ENCODE measurements around the gene STX17. TPM values are rescaled to one million over a fixed set of nuclear protein-coding genes. Genes with fewer than 3 reads are reported as not detected.

The STX17 gene
- total RNA-seq, 1 experiment from 2014 or later = 24.6 TPM

GRCh38 chr9:99868845-99869244 lies 37.6 kb upstream of the STX17 start:
- Histone ChIP-seq H3K79me2 (ENCODE audit: insufficient read depth, low read length) (no peaks in the 10 kb centered on the region), H3K36me3 (ENCODE audit: control insufficient read depth in 1 of 2, insufficient read depth in 2 of 2, low read length in 2 of 2) (no peaks in the 10 kb centered on the region), H3K9me2 (ENCODE audit: insufficient read depth) (no peaks in the 10 kb centered on the region), H3K27me3 (ENCODE audit: insufficient read depth, low read length) (no peaks in the 10 kb centered on the region), H3K9ac (ENCODE audit: low read length) (no peak overlapping the region), H2AFZ (ENCODE audit: low read depth, low read length, poor library complexity, severe bottlenecking) (no peak overlapping the region), H3K27ac (ENCODE audit: low read depth, low read length) (no peak overlapping the region), H3K4me3 (replicated peaks in 1 of 2; ENCODE audit: low read depth in 1 of 2, low read length in 2 of 2) (no peak overlapping the region), H3K4me1 (ENCODE audit: control insufficient read depth in 1 of 2, insufficient read depth in 2 of 2, low read length in 2 of 2) (peaks cover 0 to 7% of the 10 kb centered on the region in 2 experiments; a peak in 2 of 4 replicates), H3K9me3 (ENCODE audit: control insufficient read depth in 1 of 2, insufficient read depth in 1 of 2, low read depth in 1 of 2, low read length in 2 of 2) (no peaks in the 10 kb centered on the region), H3K4me2 (ENCODE audit: low read length) (no peak overlapping the region), H4K20me1 (ENCODE audit: insufficient read depth) (no peaks in the 10 kb centered on the region)
- ChIA-PET RAD21 (ENCODE audit: low non-redundant PET in 1 of 2, low total read pairs in 2 of 2, uncharacterized antibody in 2 of 2, unreplicated experiment in 2 of 2) (no interaction called here), POLR2A (no interaction called here), CTCF (no interaction called here)
- ATAC-seq (no peak), DNase-seq (ENCODE audit: low read depth, low spot score) (no peak)
- BruUV-seq (replicated peaks) = no TSS peak
- no peak for TF ChIP-seq JUND (IDR thresholded peaks at IDR 0.05)
- intact Hi-C loops (cut with micrococcal nuclease) = no loop called here

DNA sequence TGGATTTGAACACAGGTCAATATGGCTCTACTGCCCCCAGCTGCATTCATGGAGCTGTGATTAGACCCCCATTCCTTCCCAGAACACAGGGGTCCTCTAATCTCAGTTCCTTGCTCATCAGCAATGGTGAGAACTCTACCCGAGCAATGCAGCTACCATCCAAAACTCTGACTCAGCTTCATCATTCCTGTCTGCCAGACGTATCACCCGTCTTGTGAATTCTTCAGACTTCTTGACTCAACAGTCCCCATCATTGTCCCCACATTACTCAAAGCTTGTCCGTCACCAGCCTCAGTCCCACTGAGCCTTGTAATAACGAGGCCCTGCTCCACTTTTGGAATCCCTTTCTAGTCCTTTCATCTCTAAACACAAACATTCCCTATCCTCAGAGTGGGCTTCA lies 36.3 kb upstream of the STX17 start:
- no peak overlapping the region for H2AFZ ChIP-seq (ENCODE audit: low read depth, low read length, poor library complexity, severe bottlenecking)
- no peaks in the 10 kb centered on the region for H3K9me3 ChIP-seq (ENCODE audit: control insufficient read depth in 1 of 2, insufficient read depth in 1 of 2, low read depth in 1 of 2, low read length in 2 of 2)
- no peaks in the 10 kb centered on the region for H3K36me3 ChIP-seq (ENCODE audit: control insufficient read depth in 1 of 2, insufficient read depth in 2 of 2, low read length in 2 of 2)
- ChIA-PET RAD21 (ENCODE audit: low non-redundant PET in 1 of 2, low total read pairs in 2 of 2, uncharacterized antibody in 2 of 2, unreplicated experiment in 2 of 2) (no interaction called here), CTCF (no interaction called here), POLR2A (no interaction called here)
- no peak overlapping the region for H3K27ac ChIP-seq (ENCODE audit: low read depth, low read length)
- no peak for DNase-seq (ENCODE audit: low read depth, low spot score)
- intact Hi-C loops (cut with micrococcal nuclease) = no loop called here
- TF ChIP-seq EZH2 (IDR thresholded peaks at IDR 0.05) (no peak), JUND (IDR thresholded peaks at IDR 0.05) (no peak), ZFX (IDR thresholded peaks at IDR 0.05) (no peak), MAX (IDR thresholded peaks at IDR 0.05) (no peak), POLR2AphosphoS5 (IDR thresholded peaks at IDR 0.05; ENCODE audit: low read depth, low read length) (no peak), CEBPB (IDR thresholded peaks at IDR 0.05; ENCODE audit: low read depth) (no peak), YY1 (IDR thresholded peaks at IDR 0.05; ENCODE audit: extremely low read depth, insufficient replicate concordance, low read depth, low read length) (no peak), RAD21 (IDR thresholded peaks at IDR 0.05; ENCODE audit: low read depth) (no peak), EZH2phosphoT487 (IDR thresholded peaks at IDR 0.05; ENCODE audit: borderline replicate concordance) (no peak), ZBTB33 (IDR thresholded peaks at IDR 0.05; ENCODE audit: extremely low read depth, insufficient replicate concordance, low read length) (no peak), ZNF274 (IDR thresholded peaks at IDR 0.05; ENCODE audit: low read depth, low read length) (no peak), SP1 (IDR thresholded peaks at IDR 0.05; ENCODE audit: low read depth) (no peak)
- no peaks in the 10 kb centered on the region for H3K9me2 ChIP-seq (ENCODE audit: insufficient read depth)
- ATAC-seq = no peak
- no TSS peak for BruUV-seq (replicated peaks)
- H3K4me3 ChIP-seq (replicated peaks in 1 of 2; ENCODE audit: low read depth in 1 of 2, low read length in 2 of 2) = no peak overlapping the region
- H3K79me2 ChIP-seq (ENCODE audit: insufficient read depth, low read length) = no peaks in the 10 kb centered on the region
- H4K20me1 ChIP-seq (ENCODE audit: insufficient read depth) = no peaks in the 10 kb centered on the region
- H3K4me1 ChIP-seq (ENCODE audit: control insufficient read depth in 1 of 2, insufficient read depth in 2 of 2, low read length in 2 of 2) = peaks cover 0 to 10% of the 10 kb centered on the region in 2 experiments; a peak in 2 of 4 replicates
- H3K4me2 ChIP-seq (ENCODE audit: low read length) = no peak overlapping the region
- no peak overlapping the region for H3K9ac ChIP-seq (ENCODE audit: low read length)
- H3K27me3 ChIP-seq (ENCODE audit: insufficient read depth, low read length) = no peaks in the 10 kb centered on the region
